ENCODE results near the gene LMNTD2. TPM values are rescaled to one million over a fixed set of nuclear protein-coding genes. Genes with fewer than 3 reads are reported as not detected.

Gene LMNTD2
- total and polyA plus RNA-seq, 2 of the 13 experiments (the other 11 are each of a cell fraction or from before 2014, with no cell fraction given) = 1.1 to 3.1 TPM

DNA sequence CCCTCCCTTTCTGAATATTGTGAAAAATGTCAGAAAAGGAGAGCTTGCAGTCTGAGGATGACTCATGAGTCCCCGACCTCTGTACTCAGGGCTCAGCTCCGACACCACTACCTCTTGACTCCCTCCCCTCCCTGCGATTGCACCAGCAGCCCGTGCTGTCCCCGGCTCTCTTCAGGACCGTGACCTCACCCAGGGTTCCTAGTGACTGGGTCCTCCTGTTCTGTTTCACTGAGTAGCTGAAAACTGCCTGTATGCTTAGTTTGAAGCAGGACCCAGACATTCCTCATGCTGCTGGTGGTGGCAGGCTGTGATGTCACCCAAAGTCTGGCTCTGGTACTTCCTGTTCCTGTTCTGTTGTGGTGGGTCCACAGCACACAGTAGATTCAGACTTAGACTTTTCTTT is 27.4 kb upstream of the LMNTD2 start (continued):
- TF ChIP-seq, protein P1, sequence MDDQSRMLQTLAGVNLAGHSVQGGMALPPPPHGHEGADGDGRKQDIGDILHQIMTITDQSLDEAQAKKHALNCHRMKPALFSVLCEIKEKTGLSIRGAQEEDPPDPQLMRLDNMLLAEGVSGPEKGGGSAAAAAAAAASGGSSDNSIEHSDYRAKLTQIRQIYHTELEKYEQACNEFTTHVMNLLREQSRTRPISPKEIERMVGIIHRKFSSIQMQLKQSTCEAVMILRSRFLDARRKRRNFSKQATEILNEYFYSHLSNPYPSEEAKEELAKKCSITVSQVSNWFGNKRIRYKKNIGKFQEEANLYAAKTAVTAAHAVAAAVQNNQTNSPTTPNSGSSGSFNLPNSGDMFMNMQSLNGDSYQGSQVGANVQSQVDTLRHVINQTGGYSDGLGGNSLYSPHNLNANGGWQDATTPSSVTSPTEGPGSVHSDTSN (CRISPR knock-in tag; IDR thresholded peaks at IDR 0.05; ENCODE audit: borderline replicate concordance) = no peak
- TF ChIP-seq, protein P2, sequence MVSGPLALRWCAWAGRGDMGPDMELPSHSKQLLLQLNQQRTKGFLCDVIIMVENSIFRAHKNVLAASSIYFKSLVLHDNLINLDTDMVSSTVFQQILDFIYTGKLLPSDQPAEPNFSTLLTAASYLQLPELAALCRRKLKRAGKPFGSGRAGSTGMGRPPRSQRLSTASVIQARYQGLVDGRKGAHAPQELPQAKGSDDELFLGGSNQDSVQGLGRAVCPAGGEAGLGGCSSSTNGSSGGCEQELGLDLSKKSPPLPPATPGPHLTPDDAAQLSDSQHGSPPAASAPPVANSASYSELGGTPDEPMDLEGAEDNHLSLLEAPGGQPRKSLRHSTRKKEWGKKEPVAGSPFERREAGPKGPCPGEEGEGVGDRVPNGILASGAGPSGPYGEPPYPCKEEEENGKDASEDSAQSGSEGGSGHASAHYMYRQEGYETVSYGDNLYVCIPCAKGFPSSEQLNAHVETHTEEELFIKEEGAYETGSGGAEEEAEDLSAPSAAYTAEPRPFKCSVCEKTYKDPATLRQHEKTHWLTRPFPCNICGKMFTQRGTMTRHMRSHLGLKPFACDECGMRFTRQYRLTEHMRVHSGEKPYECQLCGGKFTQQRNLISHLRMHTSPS (CRISPR knock-in tag; IDR thresholded peaks at IDR 0.05; ENCODE audit: low read depth) = no peak
- TF ChIP-seq ATF7-NPFF (CRISPR knock-in tag; IDR thresholded peaks at IDR 0.05; ENCODE audit: low read depth) = peak; percentile 37; the same call in 1 of the 2 replicates
- TF ChIP-seq CAMTA2 (CRISPR knock-in tag; IDR thresholded peaks at IDR 0.05; ENCODE audit: borderline replicate concordance) = no peak
- peak; percentile 71; the same call in 1 of the 2 replicates for TF ChIP-seq ZNF124 (CRISPR knock-in tag; IDR thresholded peaks at IDR 0.05)
- TF ChIP-seq ZNF7 (CRISPR knock-in tag; IDR thresholded peaks at IDR 0.05) = no peak
- TF ChIP-seq, protein P3, sequence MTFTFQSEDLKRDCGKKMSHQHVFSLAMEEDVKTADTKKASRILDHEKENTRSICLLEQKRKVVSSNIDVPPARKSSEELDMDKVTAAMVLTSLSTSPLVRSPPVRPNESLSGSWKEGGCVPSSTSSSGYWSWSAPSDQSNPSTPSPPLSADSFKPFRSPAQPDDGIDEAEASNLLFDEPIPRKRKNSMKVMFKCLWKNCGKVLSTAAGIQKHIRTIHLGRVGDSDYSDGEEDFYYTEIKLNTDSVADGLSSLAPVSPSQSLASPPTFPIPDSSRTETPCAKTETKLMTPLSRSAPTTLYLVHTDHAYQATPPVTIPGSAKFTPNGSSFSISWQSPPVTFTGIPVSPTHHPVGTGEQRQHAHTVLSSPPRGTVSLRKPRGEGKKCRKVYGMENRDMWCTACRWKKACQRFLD (CRISPR knock-in tag; IDR thresholded peaks at IDR 0.05; ENCODE audit: borderline replicate concordance) = no peak
- no peak for TF ChIP-seq ZNF460 (CRISPR knock-in tag; IDR thresholded peaks at IDR 0.05; ENCODE audit: borderline replicate concordance)
- TF ChIP-seq, protein P4, sequence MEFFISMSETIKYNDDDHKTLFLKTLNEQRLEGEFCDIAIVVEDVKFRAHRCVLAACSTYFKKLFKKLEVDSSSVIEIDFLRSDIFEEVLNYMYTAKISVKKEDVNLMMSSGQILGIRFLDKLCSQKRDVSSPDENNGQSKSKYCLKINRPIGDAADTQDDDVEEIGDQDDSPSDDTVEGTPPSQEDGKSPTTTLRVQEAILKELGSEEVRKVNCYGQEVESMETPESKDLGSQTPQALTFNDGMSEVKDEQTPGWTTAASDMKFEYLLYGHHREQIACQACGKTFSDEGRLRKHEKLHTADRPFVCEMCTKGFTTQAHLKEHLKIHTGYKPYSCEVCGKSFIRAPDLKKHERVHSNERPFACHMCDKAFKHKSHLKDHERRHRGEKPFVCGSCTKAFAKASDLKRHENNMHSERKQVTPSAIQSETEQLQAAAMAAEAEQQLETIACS (CRISPR knock-in tag; IDR thresholded peaks at IDR 0.05) = no peak
- peak; percentile 63; the same call in 1 of the 2 replicates for TF ChIP-seq DMAP1 (CRISPR knock-in tag; IDR thresholded peaks at IDR 0.05)
- no peak for TF ChIP-seq CCAR2 (optimal IDR thresholded peaks at IDR 0.05; ENCODE audit: low read depth, low read length)
- TF ChIP-seq, protein P5, sequence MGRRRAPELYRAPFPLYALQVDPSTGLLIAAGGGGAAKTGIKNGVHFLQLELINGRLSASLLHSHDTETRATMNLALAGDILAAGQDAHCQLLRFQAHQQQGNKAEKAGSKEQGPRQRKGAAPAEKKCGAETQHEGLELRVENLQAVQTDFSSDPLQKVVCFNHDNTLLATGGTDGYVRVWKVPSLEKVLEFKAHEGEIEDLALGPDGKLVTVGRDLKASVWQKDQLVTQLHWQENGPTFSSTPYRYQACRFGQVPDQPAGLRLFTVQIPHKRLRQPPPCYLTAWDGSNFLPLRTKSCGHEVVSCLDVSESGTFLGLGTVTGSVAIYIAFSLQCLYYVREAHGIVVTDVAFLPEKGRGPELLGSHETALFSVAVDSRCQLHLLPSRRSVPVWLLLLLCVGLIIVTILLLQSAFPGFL (CRISPR knock-in tag; IDR thresholded peaks at IDR 0.05) = no peak
- TF ChIP-seq, protein P6, sequence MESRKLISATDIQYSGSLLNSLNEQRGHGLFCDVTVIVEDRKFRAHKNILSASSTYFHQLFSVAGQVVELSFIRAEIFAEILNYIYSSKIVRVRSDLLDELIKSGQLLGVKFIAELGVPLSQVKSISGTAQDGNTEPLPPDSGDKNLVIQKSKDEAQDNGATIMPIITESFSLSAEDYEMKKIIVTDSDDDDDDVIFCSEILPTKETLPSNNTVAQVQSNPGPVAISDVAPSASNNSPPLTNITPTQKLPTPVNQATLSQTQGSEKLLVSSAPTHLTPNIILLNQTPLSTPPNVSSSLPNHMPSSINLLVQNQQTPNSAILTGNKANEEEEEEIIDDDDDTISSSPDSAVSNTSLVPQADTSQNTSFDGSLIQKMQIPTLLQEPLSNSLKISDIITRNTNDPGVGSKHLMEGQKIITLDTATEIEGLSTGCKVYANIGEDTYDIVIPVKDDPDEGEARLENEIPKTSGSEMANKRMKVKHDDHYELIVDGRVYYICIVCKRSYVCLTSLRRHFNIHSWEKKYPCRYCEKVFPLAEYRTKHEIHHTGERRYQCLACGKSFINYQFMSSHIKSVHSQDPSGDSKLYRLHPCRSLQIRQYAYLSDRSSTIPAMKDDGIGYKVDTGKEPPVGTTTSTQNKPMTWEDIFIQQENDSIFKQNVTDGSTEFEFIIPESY (CRISPR knock-in tag; IDR thresholded peaks at IDR 0.05) = 0 out of 2 replicates have a peak, but pooled peaks have one; percentile 51
- TF ChIP-seq CBX5 (CRISPR knock-in tag; IDR thresholded peaks at IDR 0.05; ENCODE audit: borderline replicate concordance) = peak; percentile 87; the same call in 1 of the 2 replicates
- TF ChIP-seq RXRA (CRISPR knock-in tag; IDR thresholded peaks at IDR 0.05) = peak; percentile 88; the same call in 1 of the 2 replicates
- peak; percentile 81 for TF ChIP-seq HOXA3 (CRISPR knock-in tag; IDR thresholded peaks at IDR 0.05)
- TF ChIP-seq MIXL1 (CRISPR knock-in tag; IDR thresholded peaks at IDR 0.05) = peak; percentile 51; the same call in 1 of the 2 replicates
- peak; percentile 52; the same call in 1 of the 2 replicates for TF ChIP-seq ZNF350 (CRISPR knock-in tag; IDR thresholded peaks at IDR 0.05; ENCODE audit: borderline replicate concordance, low read depth)
- peak; percentile 72 for TF ChIP-seq RBM22 (optimal IDR thresholded peaks at IDR 0.05; ENCODE audit: low read length)
- TF ChIP-seq ZNF547 (CRISPR knock-in tag; IDR thresholded peaks at IDR 0.05) = no peak
- no peak for TF ChIP-seq SRSF4 (IDR thresholded peaks at IDR 0.05; ENCODE audit: low read depth, low read length, poor library complexity, severe bottlenecking)
- TF ChIP-seq IKZF1 (IDR thresholded peaks at IDR 0.05) = no peak
- no peak for TF ChIP-seq ZFP82 (CRISPR knock-in tag; IDR thresholded peaks at IDR 0.05; ENCODE audit: borderline replicate concordance)

All from HepG2 (cell line).